Fibroblast of upper back skin (primary cell): ENCODE results near the gene MATR3.
"Not testable (repeated sequence)": the region's sequence is repeated elsewhere in the genome, so short reads cannot be mapped to it uniquely, and the experiment has no call there.

Experiments used
- DNase-seq: peaks from one replicate; pipeline ENCODE4 v3.0.0-alpha.2; 2013

MATR3 gene

GRCh38 chr5:139297439-139298133 is 4.0 kb downstream of the MATR3 start:
- DNase-seq: no peak

GRCh38 chr5:139298242-139298641 is 4.7 kb downstream of the MATR3 start:
- no peak for DNase-seq

- DNase-seq: no peak
These were observed 5.9 kb downstream of the MATR3 start for GRCh38 chr5:139299486-139299885.

- no peak for DNase-seq
These were observed 8.4 kb downstream of the MATR3 start for GRCh38 chr5:139301808-139302499.

GRCh38 chr5:139304391-139305324 is 11.1 kb downstream of the MATR3 start:
- DNase-seq: no peak

- no peak for DNase-seq
These were observed 12.7 kb downstream of the MATR3 start for GRCh38 chr5:139306197-139306596.

- DNase-seq: no peak
These were observed 13.3 kb downstream of the MATR3 start for GRCh38 chr5:139306628-139307379.

DNA sequence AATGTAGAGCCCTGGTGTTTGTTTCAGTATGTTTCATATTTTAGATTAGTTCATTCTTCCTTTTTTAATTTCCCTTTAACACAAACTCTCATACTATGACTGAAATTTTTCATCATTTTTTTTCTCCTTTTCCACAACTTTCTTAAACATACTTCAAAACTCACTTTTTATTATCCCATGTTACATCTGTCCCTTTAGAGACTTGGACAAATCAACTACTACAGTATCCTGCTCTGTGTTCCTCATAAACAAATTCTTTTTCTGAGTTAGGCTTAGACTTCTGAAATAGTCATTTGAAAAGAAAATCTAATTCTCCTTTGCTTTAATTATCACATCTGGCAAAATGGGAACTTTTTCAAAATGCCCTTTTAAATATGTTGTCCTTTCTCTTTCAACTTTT is 15.3 kb downstream of the MATR3 start:
- DNase-seq: no peak

DNA sequence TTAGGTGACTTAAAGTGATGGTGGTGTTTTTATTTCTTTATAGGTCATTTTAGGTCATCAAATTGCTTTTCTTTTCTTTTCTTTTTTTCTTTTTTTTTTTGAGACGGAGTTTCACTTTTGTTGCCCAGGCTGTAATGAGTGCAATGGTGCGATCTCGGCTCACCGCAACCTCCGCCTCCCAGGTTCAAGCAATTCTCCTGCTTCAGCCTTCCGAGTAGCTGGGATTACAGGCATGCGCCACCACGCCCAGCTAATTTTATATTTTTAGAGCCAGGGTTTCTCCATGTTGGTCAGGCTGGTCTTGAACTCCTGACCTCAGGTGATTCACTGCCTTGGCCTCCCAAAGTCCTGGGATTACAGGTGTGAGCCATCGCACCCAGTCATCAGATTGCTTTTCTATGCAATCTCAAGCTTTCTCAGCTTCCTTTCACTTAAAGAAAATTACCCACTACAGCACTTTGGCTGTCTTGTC is 17.2 kb downstream of the MATR3 start:
- DNase-seq: not testable (repeated sequence)

- no peak for DNase-seq
These were observed 18.5 kb downstream of the MATR3 start for GRCh38 chr5:139312075-139312474.

DNA sequence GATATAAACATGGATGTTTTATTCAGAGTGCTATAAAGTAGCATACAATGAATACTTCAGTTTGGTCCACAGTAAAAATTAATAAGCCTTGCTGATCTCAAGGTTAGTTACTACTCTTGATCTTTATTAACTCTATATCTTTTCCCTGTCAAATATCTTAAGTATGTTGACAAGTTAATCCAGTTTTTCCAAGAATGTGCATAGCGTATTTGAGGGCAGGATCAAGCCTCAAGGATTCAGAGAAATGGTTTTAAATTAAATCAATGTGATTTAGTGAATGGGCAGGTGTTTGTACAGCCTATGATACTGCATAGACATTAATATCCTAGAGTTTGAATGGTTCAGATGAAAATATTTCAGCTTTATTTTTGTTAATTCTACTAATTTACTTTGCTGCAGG is 20.7 kb downstream of the MATR3 start:
- no peak for DNase-seq

DNA sequence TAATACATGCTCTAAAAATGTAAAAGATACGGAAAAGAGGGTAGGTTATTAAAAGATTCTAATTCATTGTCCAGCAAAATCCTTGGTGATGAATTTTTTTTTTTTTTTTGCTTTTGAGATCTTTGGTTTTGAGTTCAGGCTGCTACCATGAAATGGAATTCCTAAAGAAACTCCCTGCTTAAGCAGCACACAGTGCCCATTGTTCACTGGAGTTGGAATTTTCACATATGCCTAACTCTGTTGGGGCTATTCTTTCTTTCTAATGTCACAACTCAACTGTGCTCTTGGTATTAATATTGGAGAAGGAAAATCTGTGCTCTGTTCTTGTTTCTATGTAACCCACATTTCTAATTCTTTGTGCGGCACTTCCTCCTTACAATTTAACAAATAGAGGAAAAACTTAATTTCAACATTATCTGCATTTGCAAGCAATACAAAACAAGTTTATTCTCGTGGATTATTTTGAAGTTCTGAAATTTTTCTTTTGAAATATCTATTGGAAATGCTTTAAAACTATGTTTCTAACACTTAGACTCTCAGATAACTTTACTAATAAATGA is 21.6 kb downstream of the MATR3 start:
- no peak for DNase-seq

DNA sequence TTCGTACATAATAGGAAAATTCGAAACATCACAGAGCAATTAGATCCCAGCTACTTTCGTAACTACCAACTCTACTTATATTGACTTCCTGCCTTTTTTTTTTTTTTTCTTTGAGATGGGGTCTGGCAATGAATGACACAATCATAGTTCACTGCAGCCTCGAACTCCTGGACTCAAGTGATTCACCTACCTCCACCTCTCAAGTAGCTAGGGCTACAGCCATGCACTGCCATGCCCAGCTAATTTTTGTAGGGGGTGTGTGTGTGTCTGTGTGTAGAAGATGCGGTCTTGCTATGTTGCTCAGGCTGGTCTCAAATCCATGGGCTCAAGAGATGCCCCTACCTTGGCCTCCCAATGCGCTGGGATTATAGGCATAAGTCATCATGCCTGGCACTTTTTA is 42.3 kb downstream of the MATR3 start:
- DNase-seq: no peak

DNA sequence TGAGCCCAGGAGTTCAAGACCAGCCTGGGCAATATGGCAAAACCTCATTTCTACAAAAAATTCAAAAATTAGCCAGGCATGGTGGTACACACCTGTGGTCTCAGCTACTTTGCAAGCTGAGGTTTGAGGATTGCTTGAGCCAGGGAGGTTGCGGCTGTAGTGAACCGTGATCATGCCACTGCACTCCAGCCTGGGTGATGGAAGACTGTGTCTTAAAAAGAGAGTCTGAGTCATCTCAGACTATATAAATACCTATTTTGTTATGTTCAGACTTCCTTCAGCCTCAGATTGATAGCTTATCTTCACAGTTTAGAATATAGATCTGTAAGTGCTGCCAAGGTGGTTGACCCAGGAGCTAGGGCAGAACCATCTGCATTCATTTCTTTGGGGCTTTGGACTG is 46.5 kb downstream of the MATR3 start:
- no peak for DNase-seq

- no peak for DNase-seq
These were observed 47.7 kb downstream of the MATR3 start for GRCh38 chr5:139341187-139341688.

- DNase-seq: peak; percentile 98
These were observed 48.3 kb downstream of the MATR3 start, which contains the start of gene PAIP2 for GRCh38 chr5:139341689-139342422. PAIP2 (plus strand) TSS chr5:139341854; CDS start chr5:139363785, 21,931 bp downstream.

DNA sequence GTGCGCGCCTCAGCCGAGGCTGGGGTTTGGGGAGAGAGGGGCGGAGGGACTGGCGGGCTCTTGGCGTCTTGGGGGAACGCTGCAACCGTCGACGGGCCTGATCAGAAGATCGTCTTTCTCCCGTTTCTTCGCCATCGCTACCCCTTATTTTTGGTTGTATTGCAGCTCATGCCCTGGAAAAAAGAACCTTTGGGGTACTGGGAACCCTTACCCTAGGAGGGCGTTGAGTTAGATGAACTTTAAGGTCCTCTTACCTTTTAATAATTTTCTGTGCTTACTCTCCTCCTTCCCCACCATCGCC is 48.8 kb downstream of the MATR3 start:
- no peak for DNase-seq

DNA sequence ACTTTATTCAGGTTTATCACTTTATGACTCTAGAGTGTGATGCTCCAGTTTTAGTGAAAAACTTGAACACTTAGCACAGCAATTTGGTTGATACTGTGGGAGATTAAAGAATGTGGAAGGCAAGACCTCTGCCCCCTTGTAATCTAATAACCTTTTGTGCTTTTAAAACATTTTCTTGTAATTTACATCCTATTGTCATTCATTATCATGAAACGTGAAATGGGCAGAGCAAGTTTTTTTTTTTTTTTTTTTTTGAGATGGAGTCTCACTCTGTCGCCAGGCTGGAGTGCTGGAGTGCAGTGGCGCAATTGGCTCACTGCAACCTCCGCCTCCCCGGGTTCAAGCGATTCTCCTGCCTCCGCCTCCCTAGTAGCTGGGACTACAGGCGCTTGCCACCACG is 49.9 kb downstream of the MATR3 start:
- no peak for DNase-seq

DNA sequence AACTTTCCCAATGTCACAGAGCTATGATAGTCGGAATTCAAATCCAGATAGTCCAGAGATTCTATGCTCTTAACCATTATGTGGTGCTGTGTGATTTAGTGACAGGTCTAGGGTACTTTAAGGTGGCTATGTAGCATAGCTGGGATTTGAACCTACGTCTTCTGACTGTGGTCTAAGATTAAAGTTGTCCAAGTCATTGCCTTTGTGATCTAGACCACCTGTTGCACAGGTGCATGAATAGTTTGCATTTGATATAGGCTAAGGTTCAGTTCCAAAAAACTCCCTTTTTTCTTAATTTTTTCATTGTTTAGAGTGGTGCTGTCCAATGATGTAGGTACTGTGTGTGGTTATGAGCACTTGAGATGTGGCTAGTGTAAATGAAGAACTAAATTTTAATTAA is 50.6 kb downstream of the MATR3 start:
- DNase-seq: no peak

- not testable (repeated sequence) for DNase-seq
These were observed 51.9 kb downstream of the MATR3 start for GRCh38 chr5:139345442-139345841.

- DNase-seq: not testable (repeated sequence)
These were observed 54.3 kb downstream of the MATR3 start for GRCh38 chr5:139347863-139348262.
